KMS-11 (cell line): ENCODE data around the gene OSBPL5.

Source experiments
- H2AFZ ChIP-seq: fragments of 200-600 bp; sonication (generic); 2 replicates; pipeline ENCODE4 v1.6.1; 2016; ENCODE audit warnings: antibody characterized with exemption, mixed run types, low read depth
- H3K27ac ChIP-seq: fragments of 200-600 bp; sonication (generic); 2 replicates; pipeline ENCODE4 v1.6.1; 2016; ENCODE audit warnings: mild to moderate bottlenecking, mixed run types
- H3K27me3 ChIP-seq: fragments of 200-600 bp; sonication (generic); 2 replicates; pipeline ENCODE4 v1.6.1; 2017; ENCODE audit warnings: mild to moderate bottlenecking, low read depth, mixed run types, moderate library complexity; ENCODE audit not compliant: insufficient read depth
- H3K36me3 ChIP-seq: fragments of 200-600 bp; sonication (generic); 2 replicates; pipeline ENCODE4 v1.6.1; 2017; ENCODE audit warnings: mild to moderate bottlenecking, mixed run types; ENCODE audit not compliant: insufficient read depth
- H3K4me1 ChIP-seq: fragments of 200-600 bp; sonication (generic); 2 replicates; pipeline ENCODE4 v1.6.1; 2016; ENCODE audit warnings: mild to moderate bottlenecking, low read depth, mixed run types; ENCODE audit not compliant: poor library complexity, severe bottlenecking
- H3K4me2 ChIP-seq: fragments of 200-600 bp; sonication (generic); 2 replicates; pipeline ENCODE4 v1.7.0; 2016; ENCODE audit warnings: mild to moderate bottlenecking, mixed run types
- H3K4me3 ChIP-seq: fragments of 200-600 bp; sonication (generic); IDR thresholded peaks from 2 replicates; pipeline ENCODE4 v1.6.1; 2017; ENCODE audit warnings: low read depth, low read length, mixed read lengths; ENCODE audit not compliant: insufficient read depth
- H3K79me2 ChIP-seq: fragments of 200-600 bp; sonication (generic); 2 replicates; pipeline ENCODE4 v1.6.1; 2016; ENCODE audit warnings: low read depth, mixed run types; ENCODE audit not compliant: insufficient read depth
- H3K9ac ChIP-seq: fragments of 200-600 bp; sonication (generic); 2 replicates; pipeline ENCODE4 v1.6.1; 2016; ENCODE audit warnings: mild to moderate bottlenecking, mixed run types
- H4K20me1 ChIP-seq: fragments of 200-600 bp; sonication (generic); 2 replicates; pipeline ENCODE4 v1.6.1; 2016; ENCODE audit warnings: mild to moderate bottlenecking, mixed run types; ENCODE audit not compliant: insufficient read depth
- TF ChIP-seq, protein P1 (sequence below): fragments of 200-600 bp; sonication (generic); conservative IDR thresholded peaks from 2 replicates; pipeline ENCODE4 v1.6.1; 2017; ENCODE audit warnings: low read depth, mild to moderate bottlenecking, antibody characterized with exemption, low read length, moderate library complexity, mixed read lengths

OSBPL5 gene

DNA sequence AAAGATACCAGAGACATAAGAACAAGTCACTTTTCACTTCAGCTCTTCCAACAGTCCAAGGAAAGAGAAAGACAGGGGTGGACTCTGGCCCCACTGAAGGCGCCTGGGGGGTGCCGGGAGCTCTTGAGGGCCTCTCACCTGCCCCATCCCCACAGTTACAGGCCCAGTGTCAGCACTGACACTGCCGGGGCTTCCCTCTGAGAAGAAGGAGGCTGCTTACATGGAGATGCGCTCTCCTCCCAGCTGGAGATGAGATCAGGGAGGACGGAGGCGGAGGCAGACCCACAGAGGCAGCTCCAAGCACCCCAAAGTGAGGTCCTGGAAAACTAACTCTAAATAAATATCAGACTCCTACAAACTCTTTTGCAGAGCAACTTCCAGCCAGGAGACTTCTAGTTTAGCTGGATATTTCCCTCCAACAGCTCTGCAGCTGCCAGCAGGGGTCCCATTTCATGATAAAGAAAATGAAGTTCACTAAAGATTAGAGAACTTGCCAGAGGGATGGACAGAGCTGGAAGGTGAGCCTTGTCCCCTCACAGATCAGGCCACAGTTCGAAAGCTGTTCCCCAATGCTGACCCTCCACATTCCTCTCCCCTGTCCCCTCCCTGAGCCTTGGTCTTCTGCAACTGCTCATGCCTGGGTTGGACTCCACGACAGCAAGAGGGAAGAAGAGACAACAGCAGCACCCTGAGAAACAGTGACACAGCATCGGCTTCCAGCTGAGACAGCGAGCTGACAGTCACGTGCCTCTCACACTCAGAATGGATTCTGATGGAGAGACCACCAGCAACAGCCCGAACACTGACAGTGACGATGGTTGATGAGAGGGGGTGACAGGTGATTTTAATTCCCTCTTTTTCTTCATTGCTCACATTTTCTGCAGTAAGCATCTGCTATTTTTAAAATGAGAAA lies 113.7 kb downstream of the OSBPL5 start:
- H3K4me3 ChIP-seq: no peak overlapping the region
- no peaks in the 10 kb centered on the region for H3K36me3 ChIP-seq
- H4K20me1 ChIP-seq: no peaks in the 10 kb centered on the region
- H3K4me2 ChIP-seq: peak overlapping the region; percentile 69
- peaks cover 82% of the 10 kb centered on the region for H3K79me2 ChIP-seq
- H2AFZ ChIP-seq: no peak overlapping the region
- H3K9ac ChIP-seq: no peak overlapping the region
- TF ChIP-seq, protein P1, sequence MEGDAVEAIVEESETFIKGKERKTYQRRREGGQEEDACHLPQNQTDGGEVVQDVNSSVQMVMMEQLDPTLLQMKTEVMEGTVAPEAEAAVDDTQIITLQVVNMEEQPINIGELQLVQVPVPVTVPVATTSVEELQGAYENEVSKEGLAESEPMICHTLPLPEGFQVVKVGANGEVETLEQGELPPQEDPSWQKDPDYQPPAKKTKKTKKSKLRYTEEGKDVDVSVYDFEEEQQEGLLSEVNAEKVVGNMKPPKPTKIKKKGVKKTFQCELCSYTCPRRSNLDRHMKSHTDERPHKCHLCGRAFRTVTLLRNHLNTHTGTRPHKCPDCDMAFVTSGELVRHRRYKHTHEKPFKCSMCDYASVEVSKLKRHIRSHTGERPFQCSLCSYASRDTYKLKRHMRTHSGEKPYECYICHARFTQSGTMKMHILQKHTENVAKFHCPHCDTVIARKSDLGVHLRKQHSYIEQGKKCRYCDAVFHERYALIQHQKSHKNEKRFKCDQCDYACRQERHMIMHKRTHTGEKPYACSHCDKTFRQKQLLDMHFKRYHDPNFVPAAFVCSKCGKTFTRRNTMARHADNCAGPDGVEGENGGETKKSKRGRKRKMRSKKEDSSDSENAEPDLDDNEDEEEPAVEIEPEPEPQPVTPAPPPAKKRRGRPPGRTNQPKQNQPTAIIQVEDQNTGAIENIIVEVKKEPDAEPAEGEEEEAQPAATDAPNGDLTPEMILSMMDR: no peak
- H3K27me3 ChIP-seq: no peaks in the 10 kb centered on the region
- peaks cover 68% of the 10 kb centered on the region for H3K4me1 ChIP-seq
- H3K27ac ChIP-seq: peak overlapping the region; percentile 95

DNA sequence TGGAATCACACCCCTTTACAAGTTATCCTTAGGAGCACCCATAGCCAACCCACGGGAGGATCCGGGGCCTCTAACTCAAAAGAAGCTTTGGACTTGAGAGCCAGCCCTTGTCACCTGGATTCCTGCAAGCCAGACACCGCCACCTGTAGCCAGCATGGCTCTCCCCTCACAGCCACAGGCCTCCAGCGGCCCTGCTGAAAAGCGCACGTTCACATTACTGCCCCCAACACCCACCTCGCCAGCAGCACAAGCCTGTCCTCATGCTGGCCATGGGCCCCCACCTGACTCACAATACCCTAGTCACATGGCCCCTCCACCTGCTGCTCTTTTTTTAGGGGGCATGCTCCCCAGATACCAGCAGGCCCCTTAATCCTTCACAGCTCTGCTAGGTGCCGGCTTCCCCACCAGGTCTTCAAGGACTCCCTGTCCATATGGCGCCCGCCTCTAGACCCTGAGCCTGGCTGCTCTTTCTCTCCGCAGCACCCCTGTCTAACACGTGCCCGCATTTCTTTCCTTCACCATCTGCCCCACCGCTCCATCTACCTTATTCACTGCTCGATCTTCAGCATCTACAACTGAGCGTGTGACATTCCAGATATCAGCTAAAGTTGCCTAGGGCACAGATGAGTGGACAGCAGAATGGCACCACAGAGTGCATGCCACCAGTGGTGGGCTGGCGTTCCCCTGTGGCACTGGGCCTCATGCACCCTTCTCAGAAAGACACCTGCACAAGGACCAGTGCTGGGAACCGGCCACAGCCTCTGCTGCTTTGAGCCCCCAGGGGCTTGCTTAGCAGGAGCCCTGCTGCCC lies 114.5 kb downstream of the OSBPL5 start:
- TF ChIP-seq, protein P1: no peak
- Histone ChIP-seq H2AFZ (peak overlapping the region; percentile 45; the same call in 1 of the 2 replicates), H3K36me3 (no peaks in the 10 kb centered on the region), H3K4me3 (no peak overlapping the region), H3K79me2 (peaks cover 82% of the 10 kb centered on the region), H3K4me1 (peaks cover 61% of the 10 kb centered on the region), H3K27me3 (no peaks in the 10 kb centered on the region), H3K27ac (peak overlapping the region; percentile 95), H3K9ac (peak overlapping the region; percentile 78; the same call in 1 of the 2 replicates), H3K4me2 (peak overlapping the region; percentile 69), H4K20me1 (no peaks in the 10 kb centered on the region)

DNA sequence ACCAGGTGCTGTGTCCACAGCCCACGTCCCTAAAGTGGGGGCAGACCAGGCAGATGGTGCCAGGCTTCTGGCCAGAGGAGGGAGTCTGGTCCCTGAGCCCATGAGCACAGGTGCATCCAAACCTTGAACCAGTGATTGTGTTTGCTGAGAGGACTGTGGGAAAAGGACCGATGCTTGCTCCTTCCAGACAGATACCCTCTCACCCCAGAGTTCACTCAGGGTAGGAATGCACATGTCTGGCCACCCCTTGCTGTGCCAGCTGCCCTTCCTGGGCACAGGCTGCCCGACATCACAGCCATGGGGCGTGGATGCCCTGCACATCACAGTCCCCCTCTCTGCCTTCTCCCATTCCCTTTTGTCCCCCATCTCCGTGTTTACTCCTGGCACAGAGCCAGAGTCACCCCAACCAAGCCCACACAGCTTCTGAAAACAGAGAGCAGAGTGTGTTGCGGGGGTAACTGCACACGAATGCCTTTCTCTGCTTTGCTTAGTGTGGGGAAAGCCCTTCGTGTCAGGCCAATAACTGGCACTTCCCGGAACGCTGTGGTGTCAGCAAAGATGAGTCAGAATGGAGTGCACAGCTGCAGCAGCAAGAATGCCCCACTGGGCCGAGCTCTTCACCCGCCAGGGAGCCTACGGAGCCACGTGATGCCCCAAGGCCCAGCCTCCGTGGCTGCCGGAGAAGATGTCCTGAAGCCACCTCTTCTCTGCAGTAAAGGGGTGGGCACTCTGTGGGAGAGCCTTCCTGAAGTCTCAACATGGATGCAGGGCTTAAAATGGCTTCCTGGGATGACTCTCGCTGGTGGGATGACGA lies 115.5 kb downstream of the OSBPL5 start:
- Histone ChIP-seq H3K4me1 (peaks cover 54% of the 10 kb centered on the region), H4K20me1 (no peaks in the 10 kb centered on the region), H3K9ac (peak overlapping the region; percentile 78), H3K27me3 (no peaks in the 10 kb centered on the region), H3K4me3 (no peak overlapping the region), H3K79me2 (peaks cover 83% of the 10 kb centered on the region), H2AFZ (peak overlapping the region; percentile 45; the same call in 1 of the 2 replicates), H3K36me3 (no peaks in the 10 kb centered on the region), H3K4me2 (peak overlapping the region; percentile 69), H3K27ac (peak overlapping the region; percentile 95)
- TF ChIP-seq, protein P1: no peak; the same call in 1 of the 2 replicates

DNA sequence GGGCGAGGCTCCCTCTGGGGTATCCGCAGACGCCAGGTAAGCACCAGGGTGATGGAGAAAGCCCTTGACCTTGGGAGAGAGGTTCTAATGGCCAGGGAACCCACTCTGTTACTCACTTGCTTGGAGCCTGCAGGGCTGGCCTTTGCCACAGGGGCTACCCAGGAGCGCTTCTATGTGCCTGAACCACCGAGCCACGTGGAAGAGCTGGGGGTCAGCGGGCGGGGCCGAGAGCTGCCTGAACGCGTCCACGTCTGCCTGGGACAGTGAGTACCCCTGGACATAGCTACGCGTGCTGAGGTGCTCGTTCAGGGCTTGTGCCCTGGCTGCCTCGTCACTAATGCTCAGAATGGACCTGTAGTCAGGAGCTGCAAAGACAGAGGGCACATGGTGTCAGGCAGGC lies 117.5 kb downstream of the OSBPL5 start:
- TF ChIP-seq, protein P1: no peak
- Histone ChIP-seq H3K4me1 (peaks cover 51% of the 10 kb centered on the region), H3K36me3 (no peaks in the 10 kb centered on the region), H2AFZ (no peak overlapping the region), H3K4me3 (no peak overlapping the region), H3K4me2 (no peak overlapping the region), H3K27ac (no peak overlapping the region; the same call in 1 of the 2 replicates), H3K27me3 (no peaks in the 10 kb centered on the region), H4K20me1 (no peaks in the 10 kb centered on the region), H3K79me2 (peaks cover 67% of the 10 kb centered on the region), H3K9ac (no peak overlapping the region)
